Measurements from ENCODE around the gene PLXNA3.
A peak's percentile ranks its signal among the peaks of the same experiment; 100 is the strongest.

GRCh38 chrX:154482786-154483185, 24.7 kb downstream of the PLXNA3 start:
- TF ChIP-seq POLR2AphosphoS5 (IDR thresholded peaks at IDR 0.05; ENCODE audit: low read depth, low read length) (no peak), POLR2A (IDR thresholded peaks at IDR 0.05; ENCODE audit: low read depth, low read length) (0 out of 2 replicates have a peak, but pooled peaks have one; percentile 1), TAF1 (IDR thresholded peaks at IDR 0.05; ENCODE audit: borderline replicate concordance, low read depth, low read length) (no peak)

Data from GM12892 (cell line).